Testis (tissue), 2 donors: ENCODE data around the gene PPP1R9A.

Experiments
- POLR2A ChIP-seq: fragments of 450-650 bp; IDR thresholded peaks from one replicate; pipeline ENCODE4 v1.6.1; 2017; ENCODE audit warnings: antibody characterized with exemption, mild to moderate bottlenecking, moderate library complexity
- TF ChIP-seq, protein P1 (sequence below), 3 experiments: fragments of 450-650 bp in 2 of 3; fragments of 200-600 bp in 1 of 3; sonication (generic) in 1 of 3; IDR thresholded peaks; one replicate each; pipeline ENCODE4 v1.5.1; 2016 to 2019; ENCODE audit warnings: antibody characterized with exemption in 3 of 3, mild to moderate bottlenecking in 2 of 3, moderate library complexity in 1 of 3

DNA sequence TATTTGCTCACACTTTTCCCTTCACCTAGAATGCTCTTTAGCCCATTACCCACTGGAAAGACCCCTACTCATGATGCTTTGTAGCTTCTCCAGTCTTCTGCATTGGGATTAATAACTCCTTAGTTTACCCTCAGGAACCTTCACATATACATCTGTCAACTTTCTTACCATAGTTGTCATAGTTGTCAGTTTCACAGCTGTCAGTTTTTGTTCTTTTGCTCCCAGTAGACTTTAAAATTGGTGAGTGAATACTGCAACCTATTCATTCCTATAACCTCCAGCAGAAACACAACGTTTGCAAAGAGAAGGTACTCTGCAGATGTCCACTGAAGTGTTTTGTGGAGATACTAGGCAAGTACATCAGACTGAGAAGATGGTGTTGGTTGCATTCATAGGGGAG lies 414.3 kb downstream of the PPP1R9A start:
- TF ChIP-seq, protein P1, sequence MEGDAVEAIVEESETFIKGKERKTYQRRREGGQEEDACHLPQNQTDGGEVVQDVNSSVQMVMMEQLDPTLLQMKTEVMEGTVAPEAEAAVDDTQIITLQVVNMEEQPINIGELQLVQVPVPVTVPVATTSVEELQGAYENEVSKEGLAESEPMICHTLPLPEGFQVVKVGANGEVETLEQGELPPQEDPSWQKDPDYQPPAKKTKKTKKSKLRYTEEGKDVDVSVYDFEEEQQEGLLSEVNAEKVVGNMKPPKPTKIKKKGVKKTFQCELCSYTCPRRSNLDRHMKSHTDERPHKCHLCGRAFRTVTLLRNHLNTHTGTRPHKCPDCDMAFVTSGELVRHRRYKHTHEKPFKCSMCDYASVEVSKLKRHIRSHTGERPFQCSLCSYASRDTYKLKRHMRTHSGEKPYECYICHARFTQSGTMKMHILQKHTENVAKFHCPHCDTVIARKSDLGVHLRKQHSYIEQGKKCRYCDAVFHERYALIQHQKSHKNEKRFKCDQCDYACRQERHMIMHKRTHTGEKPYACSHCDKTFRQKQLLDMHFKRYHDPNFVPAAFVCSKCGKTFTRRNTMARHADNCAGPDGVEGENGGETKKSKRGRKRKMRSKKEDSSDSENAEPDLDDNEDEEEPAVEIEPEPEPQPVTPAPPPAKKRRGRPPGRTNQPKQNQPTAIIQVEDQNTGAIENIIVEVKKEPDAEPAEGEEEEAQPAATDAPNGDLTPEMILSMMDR (IDR thresholded peaks at IDR 0.05) = no peak
- TF ChIP-seq POLR2A = no peak
